ENCODE measurements around the gene GPRIN3.

Gene GPRIN3

GRCh38 chr4:89307446-89308160, at the start of gene GPRIN3:
TSS of gene GPRIN3 (minus strand) at chr4:89307800. CDS start at chr4:89250110, 57,690 bp downstream.
- H3K27me3 ChIP-seq (ENCODE audit: control insufficient read depth in 2 of 2, insufficient read depth in 2 of 2, low read length in 2 of 2): no peaks in the 10 kb centered on the region
- H3K9ac ChIP-seq (ENCODE audit: low read depth in 1 of 2, low read length in 2 of 2): peak within 1 kb of the TSS; percentile 83 to 91
- no peaks in the 10 kb centered on the region for H3K9me3 ChIP-seq (ENCODE audit: control insufficient read depth in 2 of 2, low read length in 2 of 2)
- peak within 1 kb of the TSS; percentile 80 to 86 for H3K27ac ChIP-seq (ENCODE audit: low read depth in 2 of 2, low read length in 2 of 2)
- H3K4me1 ChIP-seq (ENCODE audit: control insufficient read depth in 2 of 2, insufficient read depth in 2 of 2, low read length in 2 of 2): peaks cover 12 to 21% of the 10 kb centered on the region in 2 donors
- H3K36me3 ChIP-seq (ENCODE audit: control insufficient read depth in 2 of 2, insufficient read depth in 2 of 2, low read length in 2 of 2): no peaks in the 10 kb centered on the region
- peak within 1 kb of the TSS; percentile 91 to 94 for H3K4me3 ChIP-seq (ENCODE audit: low read length in 2 of 2)

GRCh38 chr4:89357340-89357739, 49.7 kb upstream of the GPRIN3 start:
- no peaks in the 10 kb centered on the region for H3K27me3 ChIP-seq (ENCODE audit: control insufficient read depth in 2 of 2, insufficient read depth in 2 of 2, low read length in 2 of 2)
- no peaks in the 10 kb centered on the region for H3K36me3 ChIP-seq (ENCODE audit: control insufficient read depth in 2 of 2, insufficient read depth in 2 of 2, low read length in 2 of 2)
- H3K4me1 ChIP-seq (ENCODE audit: control insufficient read depth in 2 of 2, insufficient read depth in 2 of 2, low read length in 2 of 2): no peaks in the 10 kb centered on the region
- H3K9ac ChIP-seq (ENCODE audit: low read depth in 1 of 2, low read length in 2 of 2): no peak overlapping the region
- no peak overlapping the region for H3K4me3 ChIP-seq (ENCODE audit: low read length in 2 of 2)
- no peak overlapping the region for H3K27ac ChIP-seq (ENCODE audit: low read depth in 2 of 2, low read length in 2 of 2)
- H3K9me3 ChIP-seq (ENCODE audit: control insufficient read depth in 2 of 2, low read length in 2 of 2): no peaks in the 10 kb centered on the region

GRCh38 chr4:89356086-89356485, 48.5 kb upstream of the GPRIN3 start:
- no peaks in the 10 kb centered on the region for H3K36me3 ChIP-seq (ENCODE audit: control insufficient read depth in 2 of 2, insufficient read depth in 2 of 2, low read length in 2 of 2)
- H3K9me3 ChIP-seq (ENCODE audit: control insufficient read depth in 2 of 2, low read length in 2 of 2): no peaks in the 10 kb centered on the region
- H3K4me3 ChIP-seq (ENCODE audit: low read length in 2 of 2): no peak overlapping the region
- no peak overlapping the region for H3K9ac ChIP-seq (ENCODE audit: low read depth in 1 of 2, low read length in 2 of 2)
- H3K27me3 ChIP-seq (ENCODE audit: control insufficient read depth in 2 of 2, insufficient read depth in 2 of 2, low read length in 2 of 2): no peaks in the 10 kb centered on the region
- H3K4me1 ChIP-seq (ENCODE audit: control insufficient read depth in 2 of 2, insufficient read depth in 2 of 2, low read length in 2 of 2): no peaks in the 10 kb centered on the region
- no peak overlapping the region for H3K27ac ChIP-seq (ENCODE audit: low read depth in 2 of 2, low read length in 2 of 2)

GRCh38 chr4:89353514-89353913, 45.9 kb upstream of the GPRIN3 start:
- no peaks in the 10 kb centered on the region for H3K27me3 ChIP-seq (ENCODE audit: control insufficient read depth in 2 of 2, insufficient read depth in 2 of 2, low read length in 2 of 2)
- H3K9ac ChIP-seq (ENCODE audit: low read depth in 1 of 2, low read length in 2 of 2): no peak overlapping the region
- no peaks in the 10 kb centered on the region for H3K4me1 ChIP-seq (ENCODE audit: control insufficient read depth in 2 of 2, insufficient read depth in 2 of 2, low read length in 2 of 2)
- H3K27ac ChIP-seq (ENCODE audit: low read depth in 2 of 2, low read length in 2 of 2): no peak overlapping the region
- no peaks in the 10 kb centered on the region for H3K36me3 ChIP-seq (ENCODE audit: control insufficient read depth in 2 of 2, insufficient read depth in 2 of 2, low read length in 2 of 2)
- H3K9me3 ChIP-seq (ENCODE audit: control insufficient read depth in 2 of 2, low read length in 2 of 2): no peaks in the 10 kb centered on the region
- H3K4me3 ChIP-seq (ENCODE audit: low read length in 2 of 2): no peak overlapping the region

GRCh38 chr4:89352541-89352940, 44.9 kb upstream of the GPRIN3 start:
- H3K4me3 ChIP-seq (ENCODE audit: low read length in 2 of 2): no peak overlapping the region
- H3K4me1 ChIP-seq (ENCODE audit: control insufficient read depth in 2 of 2, insufficient read depth in 2 of 2, low read length in 2 of 2): no peaks in the 10 kb centered on the region
- H3K9ac ChIP-seq (ENCODE audit: low read depth in 1 of 2, low read length in 2 of 2): no peak overlapping the region
- peaks cover 0 to 6% of the 10 kb centered on the region in 2 donors for H3K9me3 ChIP-seq (ENCODE audit: control insufficient read depth in 2 of 2, low read length in 2 of 2)
- H3K27ac ChIP-seq (ENCODE audit: low read depth in 2 of 2, low read length in 2 of 2): no peak overlapping the region
- no peaks in the 10 kb centered on the region for H3K36me3 ChIP-seq (ENCODE audit: control insufficient read depth in 2 of 2, insufficient read depth in 2 of 2, low read length in 2 of 2)
- no peaks in the 10 kb centered on the region for H3K27me3 ChIP-seq (ENCODE audit: control insufficient read depth in 2 of 2, insufficient read depth in 2 of 2, low read length in 2 of 2)

GRCh38 chr4:89351201-89351600, 43.6 kb upstream of the GPRIN3 start:
- peaks cover 3 to 6% of the 10 kb centered on the region in 2 donors for H3K9me3 ChIP-seq (ENCODE audit: control insufficient read depth in 2 of 2, low read length in 2 of 2)
- no peaks in the 10 kb centered on the region for H3K4me1 ChIP-seq (ENCODE audit: control insufficient read depth in 2 of 2, insufficient read depth in 2 of 2, low read length in 2 of 2)
- no peaks in the 10 kb centered on the region for H3K36me3 ChIP-seq (ENCODE audit: control insufficient read depth in 2 of 2, insufficient read depth in 2 of 2, low read length in 2 of 2)
- H3K27ac ChIP-seq (ENCODE audit: low read depth in 2 of 2, low read length in 2 of 2): no peak overlapping the region
- H3K9ac ChIP-seq (ENCODE audit: low read depth in 1 of 2, low read length in 2 of 2): no peak overlapping the region
- H3K4me3 ChIP-seq (ENCODE audit: low read length in 2 of 2): no peak overlapping the region
- no peaks in the 10 kb centered on the region for H3K27me3 ChIP-seq (ENCODE audit: control insufficient read depth in 2 of 2, insufficient read depth in 2 of 2, low read length in 2 of 2)

- H3K27ac ChIP-seq (ENCODE audit: low read depth in 2 of 2, low read length in 2 of 2): no peak overlapping the region
- H3K4me3 ChIP-seq (ENCODE audit: low read length in 2 of 2): no peak overlapping the region
- no peak overlapping the region for H3K9ac ChIP-seq (ENCODE audit: low read depth in 1 of 2, low read length in 2 of 2)
- H3K9me3 ChIP-seq (ENCODE audit: control insufficient read depth in 2 of 2, low read length in 2 of 2): peaks cover 3 to 6% of the 10 kb centered on the region in 2 donors
- H3K27me3 ChIP-seq (ENCODE audit: control insufficient read depth in 2 of 2, insufficient read depth in 2 of 2, low read length in 2 of 2): no peaks in the 10 kb centered on the region
- H3K36me3 ChIP-seq (ENCODE audit: control insufficient read depth in 2 of 2, insufficient read depth in 2 of 2, low read length in 2 of 2): no peaks in the 10 kb centered on the region
- no peaks in the 10 kb centered on the region for H3K4me1 ChIP-seq (ENCODE audit: control insufficient read depth in 2 of 2, insufficient read depth in 2 of 2, low read length in 2 of 2)
Observed at GRCh38 chr4:89347363-89348025, 39.9 kb upstream of the GPRIN3 start.

GRCh38 chr4:89344571-89344970, 37.0 kb upstream of the GPRIN3 start:
- Histone ChIP-seq H3K4me1 (ENCODE audit: control insufficient read depth in 2 of 2, insufficient read depth in 2 of 2, low read length in 2 of 2) (no peaks in the 10 kb centered on the region), H3K27ac (ENCODE audit: low read depth in 2 of 2, low read length in 2 of 2) (no peak overlapping the region), H3K9ac (ENCODE audit: low read depth in 1 of 2, low read length in 2 of 2) (no peak overlapping the region), H3K9me3 (ENCODE audit: control insufficient read depth in 2 of 2, low read length in 2 of 2) (peaks cover 3 to 6% of the 10 kb centered on the region in 2 donors), H3K36me3 (ENCODE audit: control insufficient read depth in 2 of 2, insufficient read depth in 2 of 2, low read length in 2 of 2) (no peaks in the 10 kb centered on the region), H3K27me3 (ENCODE audit: control insufficient read depth in 2 of 2, insufficient read depth in 2 of 2, low read length in 2 of 2) (no peaks in the 10 kb centered on the region), H3K4me3 (ENCODE audit: low read length in 2 of 2) (no peak overlapping the region)

GRCh38 chr4:89338206-89338605, 30.6 kb upstream of the GPRIN3 start:
- Histone ChIP-seq H3K27ac (ENCODE audit: low read depth in 2 of 2, low read length in 2 of 2) (no peak overlapping the region), H3K4me1 (ENCODE audit: control insufficient read depth in 2 of 2, insufficient read depth in 2 of 2, low read length in 2 of 2) (peaks cover 0 to 2% of the 10 kb centered on the region in 2 donors), H3K4me3 (ENCODE audit: low read length in 2 of 2) (no peak overlapping the region), H3K27me3 (ENCODE audit: control insufficient read depth in 2 of 2, insufficient read depth in 2 of 2, low read length in 2 of 2) (no peaks in the 10 kb centered on the region), H3K36me3 (ENCODE audit: control insufficient read depth in 2 of 2, insufficient read depth in 2 of 2, low read length in 2 of 2) (no peaks in the 10 kb centered on the region), H3K9ac (ENCODE audit: low read depth in 1 of 2, low read length in 2 of 2) (no peak overlapping the region), H3K9me3 (ENCODE audit: control insufficient read depth in 2 of 2, low read length in 2 of 2) (no peaks in the 10 kb centered on the region)

GRCh38 chr4:89337681-89338080, 30.1 kb upstream of the GPRIN3 start:
- no peaks in the 10 kb centered on the region for H3K36me3 ChIP-seq (ENCODE audit: control insufficient read depth in 2 of 2, insufficient read depth in 2 of 2, low read length in 2 of 2)
- H3K4me3 ChIP-seq (ENCODE audit: low read length in 2 of 2): no peak overlapping the region
- no peaks in the 10 kb centered on the region for H3K27me3 ChIP-seq (ENCODE audit: control insufficient read depth in 2 of 2, insufficient read depth in 2 of 2, low read length in 2 of 2)
- peaks cover 0 to 2% of the 10 kb centered on the region in 2 donors for H3K4me1 ChIP-seq (ENCODE audit: control insufficient read depth in 2 of 2, insufficient read depth in 2 of 2, low read length in 2 of 2)
- H3K27ac ChIP-seq (ENCODE audit: low read depth in 2 of 2, low read length in 2 of 2): no peak overlapping the region
- H3K9ac ChIP-seq (ENCODE audit: low read depth in 1 of 2, low read length in 2 of 2): no peak overlapping the region
- H3K9me3 ChIP-seq (ENCODE audit: control insufficient read depth in 2 of 2, low read length in 2 of 2): no peaks in the 10 kb centered on the region

All from mucosa of rectum (tissue), 2 donors.